HT1080 (cell line): ENCODE measurements around the gene LYRM2. TPM values are rescaled to one million over a fixed set of nuclear protein-coding genes. Genes with fewer than 3 reads are reported as not detected.

Experiments
- DNase-seq: peaks from one replicate; pipeline ENCODE4 v3.0.0-alpha.2; 2015; ENCODE audit warnings: low read depth
- polyA plus RNA-seq, 2 experiments: library from polyadenylated mRNA; depleted of rRNA; stranded (reverse); fragments of >200 nt; gene quantifications; 2 replicates each; pipeline ENCODE4 v1.2.3, GENCODE V29; 2015
- total RNA-seq: library from RNA; depleted of rRNA; stranded (reverse); fragments of >200 nt; shearing (Covaris generic); gene quantifications from 2 replicates; pipeline ENCODE4 v1.2.3, GENCODE V29; 2014; rRNA removed

Gene LYRM2
- 16.4 and 24.4 TPM in 2 replicates for total RNA-seq
- 33.7 and 54.2 TPM in 2 replicates for polyA plus RNA-seq (2015; cell fraction: cytosol; rRNA removed)
- 20.0 and 24.5 TPM in 2 replicates for polyA plus RNA-seq (2015; cell fraction: nucleus; rRNA removed)

DNA sequence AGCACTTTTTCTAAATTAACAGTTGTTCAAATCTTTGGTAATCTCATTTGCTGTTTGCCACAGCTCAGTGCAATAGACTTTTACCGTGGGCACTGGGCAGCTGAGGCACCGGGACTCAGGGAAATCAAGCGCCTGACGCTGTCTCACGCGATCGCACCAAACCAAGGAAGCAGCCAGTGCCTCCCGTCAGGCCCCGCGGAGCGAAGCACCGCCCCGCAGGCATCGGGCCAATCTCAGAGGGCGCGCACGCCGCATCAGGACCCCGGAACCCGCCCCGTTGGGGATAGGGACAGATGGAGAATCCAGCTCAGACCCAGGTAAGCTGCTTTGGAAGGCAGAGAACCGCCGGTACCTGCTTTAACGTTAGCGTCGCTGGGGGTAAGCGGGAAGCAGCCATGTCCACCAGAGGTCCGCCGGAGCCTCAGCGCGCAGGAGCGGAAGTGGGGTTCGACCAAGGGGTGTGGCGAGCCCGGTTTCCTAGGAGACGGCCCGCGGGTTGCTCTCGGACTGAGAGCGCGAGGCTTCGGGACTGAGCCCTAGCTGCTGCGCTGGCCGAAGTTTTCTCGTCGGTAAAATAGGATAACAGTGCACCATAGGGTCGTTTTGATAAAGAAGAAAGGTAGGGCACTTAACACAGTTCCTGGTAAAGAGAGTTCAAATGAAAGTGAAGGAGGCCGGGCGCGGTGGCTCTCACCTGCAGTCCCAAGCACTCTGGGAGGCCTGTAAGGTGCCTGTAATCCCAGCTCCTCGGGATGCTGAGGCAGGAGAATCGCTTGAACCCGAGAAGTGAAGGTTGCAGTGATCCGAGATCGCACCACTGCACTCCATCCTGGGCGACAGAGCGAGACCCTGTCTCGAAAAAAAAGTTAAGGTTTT is at the start of gene LYRM2:
Gene LYRM2 (minus strand): TSS at position 428 of the 876 bp plus-strand sequence. CDS start 31 bp downstream, at position 397.
- peak; percentile 89 for DNase-seq

DNA sequence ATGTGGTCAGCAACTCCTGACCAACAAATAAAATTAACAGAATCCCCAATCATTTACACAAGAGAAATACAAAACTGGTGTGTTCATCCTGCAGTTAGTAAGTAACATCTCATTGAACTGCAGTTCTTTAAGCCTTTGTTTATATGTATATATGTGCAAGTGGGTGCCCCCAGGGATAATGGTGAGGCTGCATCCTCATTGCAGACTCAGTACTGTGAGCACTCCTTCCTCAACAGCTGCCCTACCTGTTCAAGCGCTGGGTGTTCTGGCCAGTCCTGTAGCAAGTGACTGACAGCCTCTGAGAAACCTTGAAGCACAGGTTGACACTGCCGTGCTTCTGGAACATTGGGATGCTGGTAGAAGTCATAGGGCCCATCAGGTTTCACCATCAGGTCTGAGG is 49.8 kb upstream of the LYRM2 start:
- no peak for DNase-seq

DNA sequence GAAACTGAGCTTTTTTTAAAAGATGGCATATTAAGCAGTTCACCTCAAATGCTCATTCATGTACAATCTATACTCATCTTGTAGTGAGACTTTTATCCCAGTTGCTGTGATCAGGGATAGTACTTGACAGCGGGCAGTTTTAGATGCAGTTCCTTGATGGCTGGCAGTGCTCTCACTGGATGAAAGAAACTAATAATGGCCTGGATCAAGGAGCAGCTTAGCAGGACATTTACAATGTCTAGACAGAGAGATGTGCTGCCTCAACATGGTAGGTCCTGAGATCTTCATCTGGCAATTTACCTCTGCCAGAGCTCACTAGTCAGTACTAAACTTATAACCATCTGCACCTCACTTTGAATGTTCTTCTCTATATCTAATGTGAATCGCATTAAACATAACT is 46.8 kb upstream of the LYRM2 start:
- no peak for DNase-seq

GRCh38 chr6:89682991-89683390 is 44.4 kb upstream of the LYRM2 start:
- DNase-seq, result no peak

- no peak for DNase-seq
Observed at GRCh38 chr6:89681983-89682564, 43.5 kb upstream of the LYRM2 start.

DNA sequence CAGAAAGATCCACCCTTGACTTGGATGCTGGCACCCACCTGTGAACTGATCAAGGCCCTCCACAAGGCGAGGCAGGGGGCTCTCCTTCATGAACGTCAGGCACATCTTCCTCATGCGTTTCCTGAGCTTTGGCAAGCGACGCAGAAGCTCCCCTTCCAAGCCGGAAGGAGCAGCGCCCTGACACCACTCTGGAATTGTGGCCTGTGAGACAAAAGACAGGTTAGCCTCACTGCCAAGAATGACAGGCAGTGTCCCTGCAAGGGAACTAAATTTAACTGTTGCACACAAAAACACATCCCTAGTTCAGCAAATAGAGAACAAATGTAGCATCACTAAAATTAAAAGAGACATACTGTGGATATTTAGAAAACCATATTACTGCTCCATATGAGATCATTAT is 42.0 kb upstream of the LYRM2 start:
- no peak for DNase-seq

DNA sequence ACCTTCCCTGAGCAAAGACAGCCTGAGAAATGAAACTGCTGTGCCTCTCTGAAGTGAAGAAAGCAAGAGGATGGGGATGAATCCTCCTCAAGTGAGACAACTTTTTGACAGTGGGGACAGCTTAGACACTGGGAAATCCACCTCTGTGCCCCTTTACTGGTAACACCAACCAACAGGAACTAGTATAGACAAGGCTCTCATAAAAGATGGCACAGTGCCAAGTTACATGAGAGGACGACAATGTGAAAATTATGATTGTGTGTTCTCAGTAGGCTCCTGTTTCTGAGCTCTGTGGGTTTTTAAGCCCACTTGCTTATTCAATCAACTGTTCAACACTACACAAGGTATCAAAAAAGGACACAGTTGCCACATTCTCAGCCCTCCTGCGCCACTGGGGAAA is 41.6 kb upstream of the LYRM2 start:
- DNase-seq, result no peak

GRCh38 chr6:89679215-89680120 is 40.9 kb upstream of the LYRM2 start:
- no peak for DNase-seq

- no peak for DNase-seq
Observed at GRCh38 chr6:89678531-89678930, 40.0 kb upstream of the LYRM2 start.

GRCh38 chr6:89675949-89676748 is 37.6 kb upstream of the LYRM2 start:
- DNase-seq, result no peak

GRCh38 chr6:89670935-89671565 is 32.5 kb upstream of the LYRM2 start:
- DNase-seq, result no peak

- DNase-seq, result no peak
Observed at GRCh38 chr6:89669002-89669401, 30.5 kb upstream of the LYRM2 start.

DNA sequence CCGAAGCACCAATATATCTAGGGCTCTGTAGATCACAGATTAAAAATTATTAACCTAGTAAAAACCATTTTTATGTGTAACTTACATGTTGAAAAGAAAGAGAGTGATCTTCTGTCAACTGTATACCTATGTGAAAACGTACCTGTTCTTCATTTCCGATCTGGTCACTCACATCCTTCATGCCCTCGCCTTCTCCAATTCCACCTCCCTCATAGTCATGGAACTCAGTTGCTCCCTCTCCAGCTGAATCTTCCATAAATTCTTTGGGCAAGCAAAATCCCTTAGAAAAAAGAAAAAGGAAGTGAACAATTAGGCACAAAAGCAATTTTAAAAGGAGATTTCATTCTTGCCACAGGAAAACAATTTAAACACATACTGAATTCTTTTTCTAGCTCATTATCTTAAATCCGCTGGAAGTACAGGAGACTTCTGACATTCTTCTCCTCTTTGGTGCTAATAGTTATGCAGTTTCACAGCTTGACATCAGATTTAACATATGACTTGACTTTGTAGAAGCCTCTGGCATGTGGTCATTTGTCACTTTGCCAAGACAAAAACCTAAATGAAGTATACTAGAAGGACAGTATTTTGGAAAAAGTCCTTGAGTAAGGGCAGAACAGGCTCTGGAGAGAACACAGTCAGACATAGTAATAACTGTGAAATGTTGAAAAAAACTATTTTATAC is 29.5 kb upstream of the LYRM2 start:
- DNase-seq, result no peak

GRCh38 chr6:89662659-89663223 is 24.2 kb upstream of the LYRM2 start:
- no peak for DNase-seq

DNA sequence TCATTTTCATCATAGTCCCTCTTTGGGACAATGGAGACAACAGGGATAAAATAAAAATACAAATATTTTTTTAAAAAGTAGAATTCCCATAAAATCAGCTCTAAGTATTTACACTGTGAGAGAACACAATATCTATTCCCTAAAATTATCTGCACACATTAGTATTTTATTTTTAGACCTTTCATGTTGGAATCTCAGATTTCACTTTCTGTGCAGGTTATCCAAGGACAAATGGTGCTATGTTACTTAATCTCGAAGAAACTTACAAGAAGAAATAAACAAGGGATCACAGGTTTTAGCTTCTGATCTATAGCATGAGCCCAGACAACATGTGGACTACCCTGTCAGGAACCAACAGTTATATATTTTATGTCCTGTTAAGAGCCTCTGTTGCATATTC is 23.0 kb upstream of the LYRM2 start:
- no peak for DNase-seq

- no peak for DNase-seq
Observed at GRCh38 chr6:89660981-89661380, 22.4 kb upstream of the LYRM2 start.

- no peak for DNase-seq
Observed at GRCh38 chr6:89657445-89658158, 19.1 kb upstream of the LYRM2 start.

DNA sequence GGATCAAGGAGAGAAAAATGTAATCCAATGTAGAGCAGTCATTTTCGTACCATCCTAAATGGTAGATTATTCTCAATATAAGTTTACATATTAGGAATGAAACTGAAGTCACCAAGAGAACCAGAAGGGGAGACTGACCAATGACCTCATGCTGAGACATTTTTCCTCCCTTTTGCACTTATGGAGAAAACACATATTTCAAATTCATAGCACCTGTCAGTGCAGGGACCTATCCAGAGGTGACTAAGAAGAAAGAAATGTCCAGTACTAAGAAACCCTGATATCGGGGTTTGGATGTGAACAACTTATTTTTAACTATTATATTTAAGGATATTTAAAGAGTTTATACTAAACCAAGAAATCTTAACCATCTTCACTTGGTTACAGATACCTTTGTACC is 16.6 kb upstream of the LYRM2 start:
- DNase-seq, result no peak

DNA sequence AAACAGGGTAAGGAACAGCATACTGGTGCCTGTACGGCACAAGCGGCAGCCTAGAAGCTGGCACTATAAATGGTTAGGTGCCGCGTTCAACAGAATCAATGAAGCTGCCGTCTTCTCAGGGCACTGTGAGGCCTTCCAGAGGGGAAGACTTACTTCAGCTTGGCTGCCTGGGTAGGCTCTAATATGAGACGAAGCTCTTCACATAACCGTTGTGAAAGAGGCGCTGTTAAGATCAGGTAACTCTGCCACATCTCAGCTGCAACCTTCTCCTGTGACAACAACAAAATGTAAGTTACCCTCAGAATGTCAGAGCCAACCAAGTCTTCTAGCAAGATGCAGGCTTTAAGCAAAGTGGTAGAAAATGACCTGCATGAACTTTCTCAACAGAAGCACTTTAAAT is 12.0 kb upstream of the LYRM2 start:
- no peak for DNase-seq
